GM19438 (cell line): Measurements from ENCODE around the gene C10orf62.

Experiments used
- ATAC-seq: cut with Tn5 transposase; IDR thresholded peaks from one replicate; pipeline ENCODE4 v1.9.1; 2021; ENCODE audit warnings: low read depth; ENCODE audit not compliant: unreplicated experiment

Gene C10orf62

GRCh38 chr10:97584060-97584797 is 5.3 kb upstream of the C10orf62 start, which contains the start of gene HOGA1:
Gene HOGA1, plus strand, starts transcription at chr10:97584389. Its CDS starts 315 bp downstream, at chr10:97584704.
- peak; percentile 65 for ATAC-seq

GRCh38 chr10:97584798-97585438 is 4.6 kb upstream of the C10orf62 start:
- peak; percentile 17 for ATAC-seq

GRCh38 chr10:97585439-97585811 is 4.1 kb upstream of the C10orf62 start:
- no peak for ATAC-seq

GRCh38 chr10:97587183-97587582 is 2.3 kb upstream of the C10orf62 start:
- ATAC-seq, result no peak

- ATAC-seq, result no peak
Measured at GRCh38 chr10:97590082-97590747, 694 bp downstream of the C10orf62 start.

GRCh38 chr10:97590748-97591495 is 1.4 kb downstream of the C10orf62 start:
- no peak for ATAC-seq

- no peak for ATAC-seq
Measured at GRCh38 chr10:97593421-97593820, 3.9 kb downstream of the C10orf62 start.

- no peak for ATAC-seq
Measured at GRCh38 chr10:97596101-97597082, 6.9 kb downstream of the C10orf62 start.

- no peak for ATAC-seq
Measured at GRCh38 chr10:97597778-97598177, 8.3 kb downstream of the C10orf62 start.

- no peak for ATAC-seq
Measured at GRCh38 chr10:97598407-97599271, 9.1 kb downstream of the C10orf62 start.

GRCh38 chr10:97599272-97599619 is 9.7 kb downstream of the C10orf62 start:
- ATAC-seq, result no peak

GRCh38 chr10:97600616-97601015 is 11.1 kb downstream of the C10orf62 start:
- ATAC-seq, result no peak

- ATAC-seq, result no peak
Measured at GRCh38 chr10:97601268-97602215, 12.0 kb downstream of the C10orf62 start.

- no peak for ATAC-seq
Measured at GRCh38 chr10:97607095-97607636, 17.6 kb downstream of the C10orf62 start.

GRCh38 chr10:97608991-97609561 is 19.6 kb downstream of the C10orf62 start:
- ATAC-seq, result no peak

- ATAC-seq, result no peak
Measured at GRCh38 chr10:97611473-97611872, 22.0 kb downstream of the C10orf62 start.

- ATAC-seq, result no peak
Measured at GRCh38 chr10:97612386-97612785, 22.9 kb downstream of the C10orf62 start.
